ENCODE measurements around the gene ALOX15B.

ALOX15B gene

GRCh38 chr17:8081876-8082275 lies 43.0 kb downstream of the ALOX15B start:
- no peak for DNase-seq
- TF ChIP-seq POLR2A (IDR thresholded peaks at IDR 0.05; ENCODE audit: low read length) (no peak), GATA1 (IDR thresholded peaks at IDR 0.05; ENCODE audit: low read depth, low read length) (no peak)

GRCh38 chr17:8082292-8082691 lies 43.4 kb downstream of the ALOX15B start:
- TF ChIP-seq POLR2A (IDR thresholded peaks at IDR 0.05; ENCODE audit: low read length) (no peak), GATA1 (IDR thresholded peaks at IDR 0.05; ENCODE audit: low read depth, low read length) (no peak)
- DNase-seq = no peak

- DNase-seq = no peak
- TF ChIP-seq POLR2A (IDR thresholded peaks at IDR 0.05; ENCODE audit: low read length) (no peak), GATA1 (IDR thresholded peaks at IDR 0.05; ENCODE audit: low read depth, low read length) (no peak)
Observed at GRCh38 chr17:8084250-8084649, 45.4 kb downstream of the ALOX15B start.

- TF ChIP-seq GATA1 (IDR thresholded peaks at IDR 0.05; ENCODE audit: low read depth, low read length) = no peak
- TF ChIP-seq POLR2A (IDR thresholded peaks at IDR 0.05; ENCODE audit: low read length) = no peak
- DNase-seq = peak; percentile 29 to 33
Observed at GRCh38 chr17:8087075-8087951, 48.5 kb downstream of the ALOX15B start, which contains the start of gene ALOX12B. ALOX12B (minus strand) TSS chr17:8087716; CDS start chr17:8087442, 274 bp downstream.

GRCh38 chr17:8087952-8088230 lies 49.0 kb downstream of the ALOX15B start:
- no peak for TF ChIP-seq POLR2A (IDR thresholded peaks at IDR 0.05; ENCODE audit: low read length)
- no peak for TF ChIP-seq GATA1 (IDR thresholded peaks at IDR 0.05; ENCODE audit: low read depth, low read length)
- DNase-seq = no peak

GRCh38 chr17:8089728-8090127 lies 50.9 kb downstream of the ALOX15B start:
- TF ChIP-seq GATA1 (IDR thresholded peaks at IDR 0.05; ENCODE audit: low read depth, low read length) (no peak), POLR2A (IDR thresholded peaks at IDR 0.05; ENCODE audit: low read length) (no peak)
- DNase-seq = no peak

GRCh38 chr17:8091033-8091687 lies 52.3 kb downstream of the ALOX15B start:
- TF ChIP-seq POLR2A (IDR thresholded peaks at IDR 0.05; ENCODE audit: low read length) (no peak), GATA1 (IDR thresholded peaks at IDR 0.05; ENCODE audit: low read depth, low read length) (no peak)
- no peak for DNase-seq

- no peak for DNase-seq
- no peak for TF ChIP-seq GATA1 (IDR thresholded peaks at IDR 0.05; ENCODE audit: low read depth, low read length)
Observed at GRCh38 chr17:8095361-8095760, 56.5 kb downstream of the ALOX15B start.

- TF ChIP-seq POLR2A (IDR thresholded peaks at IDR 0.05; ENCODE audit: low read length) = no peak
- no peak for TF ChIP-seq GATA1 (IDR thresholded peaks at IDR 0.05; ENCODE audit: low read depth, low read length)
Observed at GRCh38 chr17:8096541-8096940, 57.7 kb downstream of the ALOX15B start.

More at GRCh38 chr17:8096541-8096940, 57.7 kb downstream of the ALOX15B start:
- no peak for DNase-seq

Measured in erythroblast (primary cell).